ENCODE results near the gene NFATC3.
A peak's percentile ranks its signal among the peaks of the same experiment; 100 is the strongest.

The NFATC3 gene

DNA sequence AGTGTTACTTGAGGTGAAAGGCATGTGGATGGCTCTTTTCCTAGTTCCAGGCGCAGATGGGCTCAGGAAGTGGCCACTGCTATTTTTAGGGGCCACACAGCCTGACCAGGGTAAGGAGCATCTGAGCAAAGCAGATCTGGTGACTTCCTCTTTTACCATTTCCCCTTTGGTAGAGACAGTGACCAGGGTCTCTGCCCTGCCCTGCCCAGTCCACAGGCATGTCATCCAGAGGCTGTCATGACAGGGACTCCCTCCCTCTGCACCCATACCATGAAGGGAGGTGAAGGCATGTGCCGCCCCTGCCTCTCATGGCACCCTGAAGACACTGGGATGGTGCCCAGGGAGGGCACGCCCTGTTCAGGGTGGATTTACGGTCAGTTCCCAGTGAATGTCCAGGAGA is 162.2 kb downstream of the NFATC3 start:
- DNase-seq (ENCODE audit: low read depth): no peak

- DNase-seq (ENCODE audit: low read depth): no peak
These were observed 162.8 kb downstream of the NFATC3 start for GRCh38 chr16:68247932-68248331.

GRCh38 chr16:68249371-68249770 is 164.2 kb downstream of the NFATC3 start:
- DNase-seq (ENCODE audit: low read depth): no peak

DNA sequence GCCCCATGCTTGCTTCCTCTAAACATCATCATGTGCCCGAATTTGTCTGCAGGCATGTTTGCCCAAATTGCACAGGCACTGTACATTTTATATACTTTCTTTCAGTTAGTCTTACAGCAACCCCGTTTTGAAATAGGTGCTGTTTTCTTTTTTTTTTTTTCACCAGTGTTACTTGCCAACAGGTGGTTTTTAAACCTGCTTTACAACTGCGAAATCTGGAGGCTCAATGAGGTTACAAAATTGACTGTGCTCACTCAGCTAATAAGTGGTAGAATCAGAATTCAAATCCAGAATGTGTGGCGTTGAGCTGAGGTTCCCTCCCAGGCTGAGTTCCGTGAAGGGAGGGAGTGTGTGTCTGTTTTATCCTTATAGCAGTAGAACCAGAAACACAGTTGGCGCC is 165.8 kb downstream of the NFATC3 start:
- DNase-seq (ENCODE audit: low read depth): no peak

DNA sequence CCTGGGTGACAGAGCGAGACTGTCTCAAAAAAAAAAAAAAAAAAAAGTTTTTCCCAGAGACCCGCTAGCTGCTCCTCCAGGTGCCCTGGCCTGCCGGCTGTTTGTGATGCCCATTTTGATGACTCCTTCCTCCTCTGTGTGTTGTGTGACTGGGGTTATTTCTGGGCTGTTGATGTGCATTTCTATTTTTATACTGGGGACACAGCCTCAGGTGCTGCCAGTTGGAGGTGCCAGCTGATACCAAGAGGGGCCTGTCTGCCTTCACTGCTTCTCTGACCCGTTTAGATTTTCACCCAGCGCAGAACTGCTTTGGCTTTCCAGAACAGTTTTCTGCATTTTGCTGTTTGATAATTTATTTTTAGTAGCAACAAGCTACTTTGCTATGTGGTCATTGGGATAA is 166.7 kb downstream of the NFATC3 start:
- no peak for DNase-seq (ENCODE audit: low read depth)

GRCh38 chr16:68252383-68252782 is 167.2 kb downstream of the NFATC3 start:
- DNase-seq (ENCODE audit: low read depth): no peak

DNA sequence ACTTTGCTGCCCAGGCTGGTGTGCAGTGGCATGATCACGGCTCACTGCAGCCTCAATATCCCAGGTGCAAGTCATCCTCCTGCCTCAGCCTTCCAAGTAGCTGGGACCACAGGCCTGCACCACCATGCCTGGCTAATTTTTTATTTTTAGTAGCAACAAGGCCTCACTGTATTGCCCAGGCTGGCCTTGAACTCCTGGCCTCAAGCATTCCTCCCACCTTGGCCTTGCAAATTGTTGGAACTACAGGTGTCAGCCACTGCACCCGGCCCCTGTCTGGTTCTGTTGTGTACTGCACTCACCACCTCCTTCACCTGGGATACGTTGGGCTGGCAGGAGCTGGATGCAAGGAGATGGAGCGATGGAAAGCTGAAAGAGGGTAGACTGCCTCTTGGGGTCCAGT is 168.6 kb downstream of the NFATC3 start:
- no peak for DNase-seq (ENCODE audit: low read depth)

DNA sequence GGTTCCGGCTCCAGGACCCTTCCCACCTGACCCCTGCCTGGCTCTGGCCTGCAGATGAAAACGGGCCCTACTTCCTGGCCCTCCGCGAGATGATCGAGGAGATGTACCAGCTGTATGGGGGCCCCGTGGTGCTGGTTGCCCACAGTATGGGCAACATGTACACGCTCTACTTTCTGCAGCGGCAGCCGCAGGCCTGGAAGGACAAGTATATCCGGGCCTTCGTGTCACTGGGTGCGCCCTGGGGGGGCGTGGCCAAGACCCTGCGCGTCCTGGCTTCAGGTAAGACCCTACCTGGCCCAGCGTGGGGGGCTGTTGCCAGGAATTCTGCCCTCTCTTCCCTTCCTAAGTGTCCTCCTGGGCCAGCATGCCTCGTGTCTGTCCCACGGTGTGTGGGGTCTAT is 170.5 kb downstream of the NFATC3 start:
- no peak for DNase-seq (ENCODE audit: low read depth)

- no peak for DNase-seq (ENCODE audit: low read depth)
These were observed 172.2 kb downstream of the NFATC3 start for GRCh38 chr16:68257251-68257905.

- DNase-seq (ENCODE audit: low read depth): no peak
These were observed 173.0 kb downstream of the NFATC3 start for GRCh38 chr16:68257906-68258800.

DNA sequence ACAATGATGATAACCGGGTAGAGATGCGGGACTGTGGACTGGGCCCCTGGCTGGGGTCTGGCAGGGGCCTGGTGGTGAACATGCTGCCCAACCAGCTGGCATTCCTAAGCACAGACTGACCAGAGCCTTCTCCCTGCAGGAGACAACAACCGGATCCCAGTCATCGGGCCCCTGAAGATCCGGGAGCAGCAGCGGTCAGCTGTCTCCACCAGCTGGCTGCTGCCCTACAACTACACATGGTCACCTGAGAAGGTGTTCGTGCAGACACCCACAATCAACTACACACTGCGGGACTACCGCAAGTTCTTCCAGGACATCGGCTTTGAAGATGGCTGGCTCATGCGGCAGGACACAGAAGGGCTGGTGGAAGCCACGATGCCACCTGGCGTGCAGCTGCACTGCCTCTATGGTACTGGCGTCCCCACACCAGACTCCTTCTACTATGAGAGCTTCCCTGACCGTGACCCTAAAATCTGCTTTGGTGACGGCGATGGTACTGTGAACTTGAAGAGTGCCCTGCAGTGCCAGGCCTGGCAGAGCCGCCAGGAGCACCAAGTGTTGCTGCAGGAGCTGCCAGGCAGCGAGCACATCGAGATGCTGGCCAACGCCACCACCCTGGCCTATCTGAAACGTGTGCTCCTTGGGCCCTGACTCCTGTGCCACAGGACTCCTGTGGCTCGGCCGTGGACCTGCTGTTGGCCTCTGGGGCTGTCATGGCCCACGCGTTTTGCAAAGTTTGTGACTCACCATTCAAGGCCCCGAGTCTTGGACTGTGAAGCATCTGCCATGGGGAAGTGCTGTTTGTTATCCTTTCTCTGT is 174.0 kb downstream of the NFATC3 start:
- DNase-seq (ENCODE audit: low read depth): no peak

DNA sequence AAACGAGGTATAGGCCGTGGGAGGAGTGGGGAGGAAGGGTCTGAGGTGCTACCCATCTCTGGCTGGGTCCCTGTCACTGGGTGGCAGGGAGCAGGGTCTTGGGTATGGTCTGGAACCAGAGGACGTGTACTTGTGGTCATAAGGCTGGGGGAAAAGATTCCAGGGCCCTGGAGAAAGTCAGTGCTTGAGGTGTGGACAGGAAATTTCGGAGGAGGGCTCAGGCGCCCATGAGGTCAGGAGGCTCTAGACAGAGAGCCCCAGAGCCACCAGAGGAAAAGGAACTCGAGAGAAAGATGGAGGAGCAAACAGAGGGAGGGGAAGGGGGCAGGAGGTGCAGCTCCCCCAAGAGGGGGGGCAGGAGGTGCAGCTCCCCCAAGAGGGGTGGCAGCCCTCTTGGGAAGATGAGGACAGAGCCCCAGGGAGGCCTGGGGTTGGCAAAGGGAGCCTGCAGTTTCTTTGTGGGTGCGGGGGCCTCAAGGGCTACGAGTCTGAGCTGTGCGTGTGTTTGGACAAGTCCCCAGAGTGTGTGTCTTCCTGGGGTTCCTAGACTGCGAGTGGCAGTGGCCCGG is 178.5 kb downstream of the NFATC3 start:
- DNase-seq (ENCODE audit: low read depth): no peak

- peak; percentile 62 for DNase-seq (ENCODE audit: low read depth)
These were observed 179.2 kb downstream of the NFATC3 start, which contains the start of gene SLC7A6 for GRCh38 chr16:68264128-68265077. Gene SLC7A6, plus strand, starts transcription at chr16:68264526. Its CDS starts 10,201 bp downstream, at chr16:68274727.

DNA sequence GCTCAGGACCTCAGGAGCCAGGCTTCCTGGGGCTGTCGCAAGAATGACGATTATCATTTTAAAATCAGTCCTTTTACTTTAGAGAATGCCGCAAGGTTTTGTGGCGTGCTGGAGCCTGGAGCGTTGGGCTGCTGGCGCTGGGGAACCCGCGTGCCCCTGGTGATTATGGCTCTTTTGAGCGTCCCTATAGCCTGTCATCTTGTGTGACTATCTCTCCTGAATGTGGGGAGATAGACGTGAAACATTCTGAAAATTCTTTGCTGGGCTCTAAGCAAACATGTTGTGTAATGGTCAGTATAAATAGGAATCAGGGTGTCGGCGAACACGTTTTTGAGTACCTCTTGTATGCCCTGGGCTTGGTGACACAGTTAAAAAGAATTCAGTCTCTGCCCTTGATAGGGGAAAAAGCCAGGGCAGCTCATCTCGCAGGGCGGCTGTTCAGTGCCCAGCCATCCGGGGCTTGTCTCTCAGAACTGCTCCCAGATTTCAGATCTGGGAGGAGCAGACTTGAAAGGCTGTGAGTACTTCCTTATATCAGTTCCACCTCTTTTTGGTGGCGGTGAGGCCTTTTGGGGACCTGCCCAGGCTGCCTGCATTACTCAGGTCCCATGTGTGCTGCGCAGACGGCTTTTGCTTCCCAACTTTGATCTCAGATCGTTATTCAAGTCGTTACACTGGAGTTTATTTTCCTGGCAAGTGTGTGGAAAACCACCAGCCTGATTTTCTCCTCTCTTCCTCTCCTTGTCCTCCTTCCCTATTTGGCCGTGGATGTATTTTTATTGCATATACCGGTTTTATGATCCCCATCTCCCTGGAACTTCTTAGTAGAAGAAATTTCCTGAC is 180.1 kb downstream of the NFATC3 start:
- no peak for DNase-seq (ENCODE audit: low read depth)

DNA sequence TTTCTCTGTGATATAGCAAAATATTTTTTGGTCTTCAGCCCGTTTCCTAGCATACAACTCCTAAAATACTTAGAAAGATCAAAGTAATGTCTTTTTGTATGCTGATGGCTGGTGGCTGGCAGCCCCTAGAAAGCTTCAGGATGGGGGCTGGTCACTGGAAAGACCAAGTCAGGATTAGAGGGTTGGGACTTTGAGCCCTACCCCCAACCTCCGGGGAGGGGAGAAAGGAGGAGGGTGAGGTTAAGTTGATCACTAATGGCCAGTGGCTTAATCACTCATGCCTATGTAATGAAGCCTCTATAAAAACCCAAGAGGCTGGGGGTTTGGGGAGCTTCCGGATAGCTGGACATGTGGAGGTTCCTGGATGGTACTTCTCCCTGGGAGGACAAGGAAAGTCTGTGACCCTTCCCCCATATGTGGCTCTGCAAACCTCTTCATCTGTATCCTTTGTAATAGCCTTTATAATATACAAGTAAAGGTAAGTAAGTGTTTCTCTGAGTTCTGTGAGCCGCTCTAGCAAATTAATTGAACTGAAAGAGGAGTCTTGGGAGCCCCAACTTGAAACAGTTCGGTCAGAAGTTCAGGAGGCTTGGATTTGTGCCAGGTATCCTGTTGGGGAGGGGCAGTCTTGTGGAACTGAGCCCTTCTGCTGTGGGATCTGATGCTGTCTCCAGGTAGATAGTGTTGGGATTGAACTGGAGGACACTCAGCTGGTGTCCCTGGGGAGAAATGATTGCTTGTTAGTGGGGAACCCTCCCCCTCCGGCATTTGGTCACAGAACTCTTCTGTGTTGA is 182.6 kb downstream of the NFATC3 start:
- no peak for DNase-seq (ENCODE audit: low read depth)

DNA sequence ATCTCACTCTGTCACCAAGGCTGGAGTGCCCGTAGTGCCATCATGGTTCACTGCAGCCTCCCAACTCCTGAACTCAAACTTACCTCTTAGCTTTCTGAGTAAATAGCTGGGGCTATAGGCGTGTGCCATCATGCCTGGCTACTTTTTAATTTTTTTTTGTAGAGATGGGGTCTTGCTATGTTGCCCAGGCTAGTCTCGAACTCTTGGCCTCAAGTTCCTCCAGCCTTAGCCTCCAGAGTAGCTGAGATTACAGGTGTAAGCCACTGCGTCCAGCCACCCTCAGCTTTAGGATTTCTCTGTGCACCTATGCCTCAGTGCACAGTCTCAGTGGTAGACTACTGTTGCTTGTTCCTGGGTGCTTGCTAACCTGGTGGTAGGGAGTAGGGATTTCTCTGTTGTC is 184.6 kb downstream of the NFATC3 start:
- DNase-seq (ENCODE audit: low read depth): no peak

DNA sequence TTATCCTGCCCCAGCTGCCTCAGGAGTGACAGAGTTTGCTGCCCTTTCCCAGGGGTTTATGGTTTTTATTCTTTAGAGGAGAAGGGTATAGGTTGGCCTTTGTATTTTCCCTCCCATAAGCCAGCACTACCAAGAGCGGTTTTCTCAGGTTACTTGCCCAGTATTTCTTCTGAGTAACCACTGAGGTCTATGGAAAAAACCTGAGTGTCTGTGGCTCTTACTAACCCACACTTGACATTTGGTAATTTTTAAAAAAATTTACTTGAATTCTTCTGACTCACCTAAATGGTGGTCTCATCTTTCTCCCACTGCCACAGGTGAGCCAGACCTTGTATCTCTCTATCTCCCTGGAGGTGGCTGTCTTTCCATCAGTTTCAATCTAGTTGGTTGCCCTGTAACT is 185.2 kb downstream of the NFATC3 start:
- no peak for DNase-seq (ENCODE audit: low read depth)

DNA sequence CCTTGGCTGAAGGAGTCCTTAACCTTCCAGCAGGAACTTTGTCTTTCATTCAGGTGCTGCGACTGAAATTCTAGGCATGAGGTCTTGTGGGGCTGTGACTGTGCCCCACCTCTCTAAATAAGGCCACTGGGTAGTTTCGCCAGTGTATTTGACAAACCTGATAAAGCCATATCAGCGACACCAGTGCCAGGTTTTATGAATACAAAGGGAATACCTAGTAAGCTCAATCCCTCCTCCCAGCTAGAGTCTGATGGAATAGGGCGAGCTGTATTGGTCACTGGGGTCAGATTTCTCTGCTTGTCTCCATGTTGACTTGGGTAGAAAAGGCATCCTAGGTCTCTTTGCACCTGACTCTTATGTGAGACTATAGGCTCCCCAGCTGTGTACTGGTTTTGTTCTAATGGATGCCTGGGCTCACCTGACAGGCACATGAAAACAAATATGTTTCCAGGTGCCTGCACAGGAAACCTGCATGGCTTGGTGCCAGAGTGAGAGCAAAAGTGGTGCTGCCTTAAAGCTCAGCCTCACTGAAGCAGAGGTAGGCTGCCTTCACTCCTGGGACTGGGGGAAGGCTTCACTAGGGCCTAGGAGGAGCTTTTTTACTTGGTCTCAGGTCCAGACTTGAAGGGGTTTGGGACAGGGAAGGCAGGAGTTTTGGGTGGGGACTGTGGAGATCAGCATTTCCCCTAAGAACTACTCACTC is 187.5 kb downstream of the NFATC3 start:
- no peak for DNase-seq (ENCODE audit: low read depth)

DNA sequence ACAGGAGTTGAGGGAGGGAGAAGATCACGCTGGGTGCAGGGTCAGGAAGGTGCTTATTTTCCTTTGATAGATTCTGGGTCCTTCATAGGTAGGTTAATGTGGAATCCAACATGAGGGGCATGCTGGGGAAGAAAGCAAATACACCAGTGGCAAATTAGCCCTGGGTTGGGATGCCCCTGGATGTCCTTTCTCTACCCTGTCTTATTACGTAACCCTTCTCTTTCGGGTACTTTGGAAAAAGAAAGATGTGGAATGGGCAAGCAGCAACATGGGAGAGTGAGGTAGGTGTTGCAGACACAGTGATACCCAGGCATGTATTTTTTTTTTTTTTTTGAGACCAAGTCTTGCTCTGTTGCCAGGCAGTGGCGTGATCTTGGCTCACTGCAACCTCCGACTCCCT is 188.3 kb downstream of the NFATC3 start:
- DNase-seq (ENCODE audit: low read depth): no peak
